ENCODE data around the gene PEX14. TPM values are rescaled to one million over a fixed set of nuclear protein-coding genes. Genes with fewer than 3 reads are reported as not detected.

PEX14 gene
- polyA plus RNA-seq, 1 donor (not counting 4 experiments of a cell fraction or from before 2014, with no cell fraction given) = 8.4 TPM

DNA sequence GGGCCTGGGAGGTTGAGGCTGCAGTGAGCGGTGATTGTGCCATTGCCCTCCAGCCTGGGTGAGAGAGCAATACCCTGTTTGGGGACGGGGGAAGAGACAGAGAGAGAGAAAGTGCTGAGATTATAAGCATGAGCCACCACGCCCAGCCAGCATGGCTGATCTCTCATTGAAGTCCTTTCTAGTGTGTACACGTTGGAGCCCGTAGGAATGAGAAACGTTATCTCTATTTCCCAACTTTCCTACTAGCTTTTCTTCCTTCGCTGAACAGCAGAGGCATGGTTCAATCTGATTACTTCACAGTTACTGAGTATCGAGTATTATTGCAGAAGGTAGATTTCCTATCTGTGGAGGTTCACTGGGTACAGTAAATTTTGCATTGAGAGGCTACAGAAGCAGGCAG is 4.5 kb downstream of the PEX14 start:
- Histone ChIP-seq H3K9me3 (ENCODE audit: control insufficient read depth, low read depth, low read length) (no peaks in the 10 kb centered on the region), H3K4me3 (ENCODE audit: control insufficient read depth in 2 of 3, extremely low read depth in 1 of 3, insufficient read depth in 2 of 3, low read depth in 1 of 3, low read length in 3 of 3) (peak overlapping the region in 1 of 3 experiments; percentile 7), H2AFZ (ENCODE audit: control insufficient read depth, low read length) (peak overlapping the region; percentile 56), H3K27ac (ENCODE audit: control insufficient read depth, insufficient read depth, low read length) (peak overlapping the region; percentile 53), H3K36me3 (ENCODE audit: control insufficient read depth in 2 of 2, extremely low read depth in 1 of 2, insufficient read depth in 2 of 2, low read length in 2 of 2) (peaks cover 0 to 5% of the 10 kb centered on the region in 2 experiments), H3K27me3 (ENCODE audit: control insufficient read depth, extremely low read depth, insufficient read depth, low read length) (no peaks in the 10 kb centered on the region), H3K79me2 (ENCODE audit: control insufficient read depth, insufficient read depth, low read length) (peaks cover 82% of the 10 kb centered on the region), H4K20me1 (ENCODE audit: control insufficient read depth, extremely low read depth, insufficient read depth, low read length) (no peaks in the 10 kb centered on the region), H3K4me2 (ENCODE audit: control insufficient read depth, extremely low read depth, insufficient read depth, low read depth, low read length) (peak overlapping the region; percentile 63), H3K4me1 (ENCODE audit: control insufficient read depth, extremely low read depth, insufficient read depth, low read length) (peaks cover 17% of the 10 kb centered on the region), H3K9me1 (ENCODE audit: control insufficient read depth, extremely low read depth, insufficient read depth, low read length) (no peaks in the 10 kb centered on the region), H3K9ac (ENCODE audit: control insufficient read depth, extremely low read depth, insufficient read depth, low read length) (peak overlapping the region; percentile 35)
- dilution Hi-C loops (cut with MboI; ENCODE audit: extremely low pct_ligation_motif_present, low sequenced_read_pairs) = no loop called here
- no peak for FAIRE-seq
- DNase-seq (ENCODE audit: low read depth, low spot score) = no peak
- no peak for TF ChIP-seq EZH2 (IDR thresholded peaks at IDR 0.05; ENCODE audit: low read length)
- TF ChIP-seq, protein P1, sequence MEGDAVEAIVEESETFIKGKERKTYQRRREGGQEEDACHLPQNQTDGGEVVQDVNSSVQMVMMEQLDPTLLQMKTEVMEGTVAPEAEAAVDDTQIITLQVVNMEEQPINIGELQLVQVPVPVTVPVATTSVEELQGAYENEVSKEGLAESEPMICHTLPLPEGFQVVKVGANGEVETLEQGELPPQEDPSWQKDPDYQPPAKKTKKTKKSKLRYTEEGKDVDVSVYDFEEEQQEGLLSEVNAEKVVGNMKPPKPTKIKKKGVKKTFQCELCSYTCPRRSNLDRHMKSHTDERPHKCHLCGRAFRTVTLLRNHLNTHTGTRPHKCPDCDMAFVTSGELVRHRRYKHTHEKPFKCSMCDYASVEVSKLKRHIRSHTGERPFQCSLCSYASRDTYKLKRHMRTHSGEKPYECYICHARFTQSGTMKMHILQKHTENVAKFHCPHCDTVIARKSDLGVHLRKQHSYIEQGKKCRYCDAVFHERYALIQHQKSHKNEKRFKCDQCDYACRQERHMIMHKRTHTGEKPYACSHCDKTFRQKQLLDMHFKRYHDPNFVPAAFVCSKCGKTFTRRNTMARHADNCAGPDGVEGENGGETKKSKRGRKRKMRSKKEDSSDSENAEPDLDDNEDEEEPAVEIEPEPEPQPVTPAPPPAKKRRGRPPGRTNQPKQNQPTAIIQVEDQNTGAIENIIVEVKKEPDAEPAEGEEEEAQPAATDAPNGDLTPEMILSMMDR (optimal IDR thresholded peaks at IDR 0.05 in 1 of 3, IDR thresholded peaks at IDR 0.05 in 1 of 3, conservative IDR thresholded peaks at IDR 0.05 in 1 of 3; ENCODE audit: extremely low read depth in 1 of 3, insufficient read depth in 2 of 3, low read length in 3 of 3) = no peak

DNA sequence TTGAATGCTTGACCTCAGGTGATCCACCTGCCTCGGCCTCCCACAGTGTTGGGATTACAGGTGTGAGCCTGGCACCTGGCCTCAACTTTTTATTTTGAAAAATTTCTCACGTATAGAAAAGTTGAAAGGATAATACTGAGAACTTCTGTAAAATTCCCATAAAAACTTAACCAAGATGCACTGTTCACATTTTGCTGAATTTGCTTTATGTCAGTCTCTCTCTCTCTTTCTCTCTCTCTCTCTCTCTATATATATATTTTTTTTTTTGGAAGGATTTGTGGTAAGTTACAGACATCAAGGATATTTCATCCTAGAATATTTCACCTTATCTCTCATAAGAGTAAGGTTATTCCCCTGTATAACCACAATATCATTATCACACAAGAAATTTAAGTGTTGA is 5.9 kb downstream of the PEX14 start:
- Histone ChIP-seq H3K9ac (ENCODE audit: control insufficient read depth, extremely low read depth, insufficient read depth, low read length) (no peak overlapping the region), H3K36me3 (ENCODE audit: control insufficient read depth in 2 of 2, extremely low read depth in 1 of 2, insufficient read depth in 2 of 2, low read length in 2 of 2) (peaks cover 0 to 5% of the 10 kb centered on the region in 2 experiments), H3K9me1 (ENCODE audit: control insufficient read depth, extremely low read depth, insufficient read depth, low read length) (no peaks in the 10 kb centered on the region), H3K4me1 (ENCODE audit: control insufficient read depth, extremely low read depth, insufficient read depth, low read length) (peaks cover 16% of the 10 kb centered on the region), H3K4me3 (ENCODE audit: control insufficient read depth in 2 of 3, extremely low read depth in 1 of 3, insufficient read depth in 2 of 3, low read depth in 1 of 3, low read length in 3 of 3) (no peak overlapping the region), H3K9me3 (ENCODE audit: control insufficient read depth, low read depth, low read length) (no peaks in the 10 kb centered on the region), H3K79me2 (ENCODE audit: control insufficient read depth, insufficient read depth, low read length) (peaks cover 89% of the 10 kb centered on the region), H4K20me1 (ENCODE audit: control insufficient read depth, extremely low read depth, insufficient read depth, low read length) (no peaks in the 10 kb centered on the region), H2AFZ (ENCODE audit: control insufficient read depth, low read length) (no peak overlapping the region), H3K27ac (ENCODE audit: control insufficient read depth, insufficient read depth, low read length) (no peak overlapping the region), H3K4me2 (ENCODE audit: control insufficient read depth, extremely low read depth, insufficient read depth, low read depth, low read length) (no peak overlapping the region), H3K27me3 (ENCODE audit: control insufficient read depth, extremely low read depth, insufficient read depth, low read length) (no peaks in the 10 kb centered on the region)
- FAIRE-seq = no peak
- DNase-seq (ENCODE audit: low read depth, low spot score) = no peak
- dilution Hi-C loops (cut with MboI; ENCODE audit: extremely low pct_ligation_motif_present, low sequenced_read_pairs) = no loop called here
- TF ChIP-seq, protein P1 (optimal IDR thresholded peaks at IDR 0.05 in 1 of 3, IDR thresholded peaks at IDR 0.05 in 1 of 3, conservative IDR thresholded peaks at IDR 0.05 in 1 of 3; ENCODE audit: extremely low read depth in 1 of 3, insufficient read depth in 2 of 3, low read length in 3 of 3) = no peak
- TF ChIP-seq EZH2 (IDR thresholded peaks at IDR 0.05; ENCODE audit: low read length) = no peak

All from keratinocyte (primary cell).